Stimulated activated CD4-positive, alpha-beta T cell treated with anti-CD3 and anti-CD28 coated beads, Interleukin-15, amount 100 ng/mL, for 24 hours (primary cell): ENCODE measurements around the gene NFIX.
A peak's percentile ranks its signal among the peaks of the same experiment; 100 is the strongest.

Experiments used
- DNase-seq: peaks from one replicate; pipeline ENCODE4 v3.0.0-alpha.2; 2020

Gene NFIX

GRCh38 chr19:13010038-13010991, 15.0 kb downstream of the NFIX start:
- no peak for DNase-seq

- DNase-seq, result no peak
These were observed 15.8 kb downstream of the NFIX start for GRCh38 chr19:13010992-13011652.

GRCh38 chr19:13011653-13012389, 16.5 kb downstream of the NFIX start:
- DNase-seq, result peak; percentile 37

- DNase-seq, result no peak
These were observed 17.1 kb downstream of the NFIX start for GRCh38 chr19:13012390-13012689.

GRCh38 chr19:13012690-13013608, 17.7 kb downstream of the NFIX start:
- peak; percentile 57 for DNase-seq

GRCh38 chr19:13013649-13014048, 18.4 kb downstream of the NFIX start:
- peak; percentile 18 for DNase-seq

- peak; percentile 15 for DNase-seq
These were observed 19.0 kb downstream of the NFIX start for GRCh38 chr19:13014101-13014920.

GRCh38 chr19:13014921-13015280, 19.6 kb downstream of the NFIX start:
- no peak for DNase-seq

GRCh38 chr19:13015361-13016223, 20.3 kb downstream of the NFIX start:
- DNase-seq, result no peak

- DNase-seq, result no peak
These were observed 21.0 kb downstream of the NFIX start for GRCh38 chr19:13016245-13016627.

GRCh38 chr19:13016628-13017305, 21.5 kb downstream of the NFIX start:
- no peak for DNase-seq

- DNase-seq, result no peak
These were observed 22.2 kb downstream of the NFIX start for GRCh38 chr19:13017306-13018034.

GRCh38 chr19:13018035-13018914, 23.0 kb downstream of the NFIX start:
- no peak for DNase-seq

- DNase-seq, result no peak
These were observed 24.1 kb downstream of the NFIX start for GRCh38 chr19:13019332-13019731.

- DNase-seq, result no peak
These were observed 24.7 kb downstream of the NFIX start for GRCh38 chr19:13020002-13020414.

GRCh38 chr19:13022111-13022858, 27.0 kb downstream of the NFIX start:
- DNase-seq, result no peak

- DNase-seq, result peak; percentile 11
These were observed 27.8 kb downstream of the NFIX start for GRCh38 chr19:13022859-13023636.
